BLaER1 treated with 17β-estradiol and CSF1 and Interleukin-3, amounts not matched to agents 10 nM and 100 nM (cell line): ENCODE data around the gene PCSK6.

Experiments used
- H3K27ac ChIP-seq, 11 experiments: shearing (Covaris generic); formaldehyde crosslinking; 2 replicates each; pipeline ENCODE4 v1.8.1; 2022
- H3K27me3 ChIP-seq, 11 experiments: shearing (Covaris generic); formaldehyde crosslinking; 2 replicates each; pipeline ENCODE4 v1.8.1; 2022
- H3K36me3 ChIP-seq, 11 experiments: shearing (Covaris generic); formaldehyde crosslinking; 2 replicates each; pipeline ENCODE4 v1.8.1; 2022
- H3K4me1 ChIP-seq, 10 experiments: shearing (Covaris generic); formaldehyde crosslinking; 2 replicates each; pipeline ENCODE4 v1.8.1; 2022
- H3K4me2 ChIP-seq, 11 experiments: shearing (Covaris generic); formaldehyde crosslinking; 2 replicates each; pipeline ENCODE4 v1.8.1; 2022
- H3K4me3 ChIP-seq, 10 experiments: shearing (Covaris generic); formaldehyde crosslinking; 2 replicates each; pipeline ENCODE4 v1.8.1; 2022
- H3K9ac ChIP-seq, 11 experiments: shearing (Covaris generic); formaldehyde crosslinking; 2 replicates each; pipeline ENCODE4 v1.8.1; 2022
- H3K9me3 ChIP-seq, 11 experiments: shearing (Covaris generic); formaldehyde crosslinking; replicated peaks in 1 of 11; 2 replicates each; pipeline ENCODE4 v1.8.1; 2022
- H4K20me1 ChIP-seq, 11 experiments: shearing (Covaris generic); formaldehyde crosslinking; 2 replicates each; pipeline ENCODE4 v1.8.1; 2022
- Cebpa-rat ChIP-seq, 11 experiments: shearing (Covaris generic); IDR thresholded peaks; 2 replicates each; pipeline ENCODE4 v1.8.1; 2022

PCSK6 gene

DNA sequence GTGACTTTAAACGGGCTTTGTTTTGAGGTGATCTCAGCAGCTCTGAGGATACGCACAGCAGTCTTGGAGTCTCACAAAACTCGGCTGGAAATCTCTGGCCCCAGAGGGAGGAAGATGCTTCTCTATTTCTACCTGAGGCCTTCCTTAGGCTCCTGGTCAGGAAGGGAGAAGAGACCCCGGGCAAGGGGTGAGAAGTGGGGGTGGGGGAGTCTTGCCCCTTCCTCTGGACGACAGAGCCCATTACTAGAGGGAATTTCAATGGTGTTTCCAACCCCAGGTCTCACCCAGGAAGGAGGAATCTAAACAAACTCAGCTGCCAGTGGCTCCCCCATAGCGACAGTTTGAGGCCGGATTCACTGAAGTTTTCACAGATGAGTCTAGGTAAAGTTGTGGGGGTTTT, 37.4 kb upstream of the PCSK6 start:
- Histone ChIP-seq H3K9me3 (no peaks in the 10 kb centered on the region), H3K27ac (peak overlapping the region in 1 of 11 experiments; percentile 33; a peak in 1 of 22 replicates), H3K27me3 (peaks cover 0 to 30% (median 0%) of the 10 kb centered on the region in 11 experiments; a peak in 10 of 22 replicates), H3K4me3 (no peak overlapping the region), H3K36me3 (no peaks in the 10 kb centered on the region), H3K4me1 (peaks cover 37 to 91% (median 84%) of the 10 kb centered on the region in 10 experiments), H3K9ac (peak overlapping the region in 1 of 11 experiments; percentile 37; a peak in 1 of 22 replicates), H4K20me1 (0 out of 22 replicates have a peak, but pooled peaks cover 0 to 5% (median 0%) of the 10 kb centered on the region in 11 experiments), H3K4me2 (peak overlapping the region; percentile 65 to 93 (median 79))
- TF ChIP-seq Cebpa-rat (IDR thresholded peaks at IDR 0.05) = no peak

- Histone ChIP-seq H3K9me3 (no peaks in the 10 kb centered on the region), H3K27ac (no peak overlapping the region), H3K4me3 (no peak overlapping the region), H4K20me1 (0 out of 22 replicates have a peak, but pooled peaks cover 0 to 5% (median 0%) of the 10 kb centered on the region in 11 experiments), H3K4me2 (peak overlapping the region; percentile 65 to 93 (median 79); a peak in 19 of 22 replicates), H3K4me1 (peaks cover 42 to 96% (median 86%) of the 10 kb centered on the region in 10 experiments), H3K27me3 (peaks cover 0 to 30% (median 0%) of the 10 kb centered on the region in 11 experiments; a peak in 10 of 22 replicates), H3K9ac (peak overlapping the region in 1 of 11 experiments; percentile 37; a peak in 1 of 22 replicates), H3K36me3 (no peaks in the 10 kb centered on the region)
- TF ChIP-seq Cebpa-rat (IDR thresholded peaks at IDR 0.05) = no peak
These were observed 36.9 kb upstream of the PCSK6 start for GRCh38 chr15:101526442-101526841.

GRCh38 chr15:101526021-101526420, 36.5 kb upstream of the PCSK6 start:
- peaks cover 0 to 30% (median 0%) of the 10 kb centered on the region in 11 experiments; a peak in 10 of 22 replicates for H3K27me3 ChIP-seq
- H3K9me3 ChIP-seq = no peaks in the 10 kb centered on the region
- 0 out of 22 replicates have a peak, but pooled peaks cover 0 to 5% (median 0%) of the 10 kb centered on the region in 11 experiments for H4K20me1 ChIP-seq
- 0 out of 22 replicates have a peak overlapping the region, but pooled peaks of 1 of the 11 experiments have one; percentile 37 for H3K9ac ChIP-seq
- peak overlapping the region in 9 of 11 experiments; percentile 65 to 93 (median 81); a peak in 17 of 22 replicates for H3K4me2 ChIP-seq
- no peaks in the 10 kb centered on the region for H3K36me3 ChIP-seq
- H3K4me1 ChIP-seq = peaks cover 46 to 96% (median 87%) of the 10 kb centered on the region in 10 experiments
- no peak overlapping the region for H3K4me3 ChIP-seq
- H3K27ac ChIP-seq = no peak overlapping the region
- TF ChIP-seq Cebpa-rat (IDR thresholded peaks at IDR 0.05) = no peak

DNA sequence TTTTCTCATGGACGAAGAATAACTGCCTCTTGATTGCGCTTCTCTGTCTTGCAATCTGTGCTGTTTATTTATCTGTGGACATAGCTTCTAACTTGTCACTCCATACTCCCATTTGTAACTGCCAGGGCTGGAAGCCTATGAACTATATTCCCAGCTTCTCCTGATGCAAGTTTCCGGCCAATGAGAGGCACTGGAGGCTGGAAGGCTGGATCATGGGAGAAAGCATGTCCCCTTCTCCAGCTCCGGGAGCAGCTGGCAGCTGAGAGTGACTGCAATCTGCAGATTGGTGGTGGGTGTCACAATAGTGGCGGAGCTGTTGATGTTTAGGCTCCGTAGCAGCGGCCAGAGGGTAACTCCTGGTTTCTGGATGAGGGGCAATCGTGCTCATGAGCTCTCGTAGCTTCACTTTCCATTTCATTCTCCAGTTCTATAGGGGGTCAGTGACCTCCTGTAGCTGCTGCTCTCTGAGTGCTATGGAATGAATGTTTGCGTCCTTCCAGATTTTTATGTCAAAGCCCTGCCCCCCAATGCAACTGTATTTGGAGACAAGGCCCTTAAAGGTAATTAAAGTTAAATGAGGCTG, 35.7 kb upstream of the PCSK6 start:
- Histone ChIP-seq H3K9me3 (peaks cover 0 to 5% (median under 1%) of the 10 kb centered on the region in 11 experiments; a peak in 5 of 22 replicates), H3K4me2 (peak overlapping the region in 8 of 11 experiments; percentile 35 to 93 (median 84); a peak in 16 of 22 replicates), H3K9ac (no peak overlapping the region), H3K27me3 (peaks cover 0 to 30% (median 0%) of the 10 kb centered on the region in 11 experiments; a peak in 10 of 22 replicates), H4K20me1 (0 out of 22 replicates have a peak, but pooled peaks cover 0 to 5% (median 0%) of the 10 kb centered on the region in 11 experiments), H3K27ac (no peak overlapping the region), H3K4me1 (peaks cover 54 to 94% (median 89%) of the 10 kb centered on the region in 10 experiments), H3K36me3 (no peaks in the 10 kb centered on the region), H3K4me3 (no peak overlapping the region)
- no peak for TF ChIP-seq Cebpa-rat (IDR thresholded peaks at IDR 0.05)

- Histone ChIP-seq H4K20me1 (0 out of 22 replicates have a peak, but pooled peaks cover 0 to under 1% (median 0%) of the 10 kb centered on the region in 11 experiments), H3K27me3 (peaks cover 0 to 27% (median 0%) of the 10 kb centered on the region in 11 experiments; a peak in 10 of 22 replicates), H3K36me3 (no peaks in the 10 kb centered on the region), H3K9me3 (peaks cover 2 to 21% (median 17%) of the 10 kb centered on the region in 11 experiments), H3K4me3 (no peak overlapping the region), H3K9ac (no peak overlapping the region), H3K27ac (peak overlapping the region in 3 of 11 experiments; percentile 14 to 25 (median 15); a peak in 2 of 22 replicates), H3K4me1 (peaks cover 54 to 84% (median 81%) of the 10 kb centered on the region in 10 experiments), H3K4me2 (peak overlapping the region in 9 of 11 experiments; percentile 52 to 93 (median 83); a peak in 18 of 22 replicates)
- no peak for TF ChIP-seq Cebpa-rat (IDR thresholded peaks at IDR 0.05)
These were observed 34.0 kb upstream of the PCSK6 start for GRCh38 chr15:101523560-101523940.

- Histone ChIP-seq H4K20me1 (no peaks in the 10 kb centered on the region), H3K4me3 (no peak overlapping the region), H3K27ac (peak overlapping the region in 5 of 11 experiments; percentile 14 to 50 (median 25); a peak in 7 of 22 replicates), H3K9ac (no peak overlapping the region), H3K36me3 (no peaks in the 10 kb centered on the region), H3K4me1 (peaks cover 47 to 77% (median 75%) of the 10 kb centered on the region in 10 experiments), H3K4me2 (peak overlapping the region in 9 of 11 experiments; percentile 75 to 93 (median 83); a peak in 17 of 22 replicates), H3K9me3 (peaks cover 9 to 28% (median 23%) of the 10 kb centered on the region in 11 experiments), H3K27me3 (peaks cover 0 to 24% (median 0%) of the 10 kb centered on the region in 11 experiments; a peak in 10 of 22 replicates)
- TF ChIP-seq Cebpa-rat (IDR thresholded peaks at IDR 0.05) = no peak
These were observed 33.4 kb upstream of the PCSK6 start for GRCh38 chr15:101522621-101523559.

- Histone ChIP-seq H3K36me3 (no peaks in the 10 kb centered on the region), H3K9ac (no peak overlapping the region), H3K4me3 (no peak overlapping the region), H3K9me3 (peaks cover 17 to 36% (median 31%) of the 10 kb centered on the region in 11 experiments), H3K27ac (peak overlapping the region in 7 of 11 experiments; percentile 13 to 54 (median 50); a peak in 13 of 22 replicates), H4K20me1 (no peaks in the 10 kb centered on the region), H3K4me2 (peak overlapping the region; percentile 75 to 93 (median 84); a peak in 20 of 22 replicates), H3K4me1 (peaks cover 39 to 69% (median 67%) of the 10 kb centered on the region in 10 experiments), H3K27me3 (peaks cover 0 to 24% (median 0%) of the 10 kb centered on the region in 11 experiments; a peak in 10 of 22 replicates)
- TF ChIP-seq Cebpa-rat (IDR thresholded peaks at IDR 0.05) = no peak
These were observed 32.6 kb upstream of the PCSK6 start for GRCh38 chr15:101522091-101522490.

GRCh38 chr15:101521591-101521990, 32.1 kb upstream of the PCSK6 start:
- peak overlapping the region; percentile 75 to 93 (median 84) for H3K4me2 ChIP-seq
- H3K27ac ChIP-seq = peak overlapping the region in 7 of 11 experiments; percentile 9 to 54 (median 50); a peak in 11 of 22 replicates
- H3K4me1 ChIP-seq = peaks cover 34 to 64% (median 62%) of the 10 kb centered on the region in 10 experiments
- no peaks in the 10 kb centered on the region for H3K36me3 ChIP-seq
- no peaks in the 10 kb centered on the region for H4K20me1 ChIP-seq
- no peak overlapping the region for H3K9ac ChIP-seq
- peaks cover 22 to 41% (median 36%) of the 10 kb centered on the region in 11 experiments for H3K9me3 ChIP-seq
- peak in 2 of 11 experiments; percentile 31 to 37; a peak in 2 of 22 replicates for TF ChIP-seq Cebpa-rat (IDR thresholded peaks at IDR 0.05)
- H3K27me3 ChIP-seq = peaks cover 0 to 20% (median 0%) of the 10 kb centered on the region in 11 experiments; a peak in 9 of 22 replicates
- peak overlapping the region in 1 of 10 experiments; percentile 14; a peak in 2 of 20 replicates for H3K4me3 ChIP-seq
